ENCODE results near the gene CCL3.
"Not testable (repeated sequence)": the region's sequence is repeated elsewhere in the genome, so short reads cannot be mapped to it uniquely, and the experiment has no call there.

The CCL3 gene

DNA sequence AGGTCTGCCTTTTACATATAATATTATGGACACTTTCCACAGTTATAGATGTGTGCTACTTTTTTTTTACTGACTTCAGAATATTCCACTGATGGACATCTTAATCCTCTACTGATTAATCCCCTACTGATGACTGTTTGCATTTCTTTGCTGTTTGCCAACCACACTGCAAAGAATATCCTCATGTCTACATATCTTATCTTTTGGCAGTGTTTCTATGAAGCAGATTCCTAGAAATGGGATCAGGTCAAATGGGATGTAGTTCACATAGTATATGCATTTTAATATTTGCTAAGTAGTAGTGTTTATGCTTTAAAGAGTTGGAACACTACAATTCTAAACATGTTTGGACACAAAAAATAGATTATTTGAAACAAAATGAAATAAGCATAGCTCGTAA lies 3.2 kb downstream of the CCL3 start:
- 0 out of 2 replicates have a peak, but pooled peaks cover 2% of the 10 kb centered on the region for H3K36me3 ChIP-seq (ENCODE audit: low read length)
- no peak overlapping the region for H3K4me2 ChIP-seq (ENCODE audit: low read depth, low read length, poor library complexity, severe bottlenecking)
- no peak for TF ChIP-seq CTCF (IDR thresholded peaks at IDR 0.05; ENCODE audit: insufficient read depth, low read length, poor library complexity, severe bottlenecking)
- no peak for TF ChIP-seq EZH2phosphoT487 (conservative IDR thresholded peaks at IDR 0.05; ENCODE audit: low read length)
- no peaks in the 10 kb centered on the region for H3K9me2 ChIP-seq (replicated peaks; ENCODE audit: insufficient read depth, low read length)
- H3K79me2 ChIP-seq (ENCODE audit: insufficient read depth, low read length) = no peaks in the 10 kb centered on the region
- no peaks in the 10 kb centered on the region for H4K20me1 ChIP-seq (ENCODE audit: low read depth, low read length)
- H3K9me3 ChIP-seq (ENCODE audit: insufficient read depth, low read length) = no peaks in the 10 kb centered on the region
- H3K27ac ChIP-seq (ENCODE audit: low read depth, low read length) = no peak overlapping the region
- no peaks in the 10 kb centered on the region for H3K27me3 ChIP-seq (ENCODE audit: low read length)
- H2AFZ ChIP-seq (ENCODE audit: low read depth, low read length, severe bottlenecking) = no peak overlapping the region
- no peak overlapping the region for H3K4me3 ChIP-seq (ENCODE audit: insufficient read depth, low read length, poor library complexity, severe bottlenecking)
- peaks cover 12% of the 10 kb centered on the region for H3F3A ChIP-seq (ENCODE audit: insufficient read depth)
- no peak overlapping the region for H3K9ac ChIP-seq (ENCODE audit: low read length)

- Histone ChIP-seq H3K9me3 (ENCODE audit: insufficient read depth, low read length) (no peaks in the 10 kb centered on the region), H3K4me3 (ENCODE audit: insufficient read depth, low read length, poor library complexity, severe bottlenecking) (no peak overlapping the region), H3K9me2 (replicated peaks; ENCODE audit: insufficient read depth, low read length) (no peaks in the 10 kb centered on the region), H2AFZ (ENCODE audit: low read depth, low read length, severe bottlenecking) (no peak overlapping the region), H3K79me2 (ENCODE audit: insufficient read depth, low read length) (no peaks in the 10 kb centered on the region), H3K9ac (ENCODE audit: low read length) (no peak overlapping the region), H3K36me3 (ENCODE audit: low read length) (no peaks in the 10 kb centered on the region), H3K4me2 (ENCODE audit: low read depth, low read length, poor library complexity, severe bottlenecking) (no peak overlapping the region), H4K20me1 (ENCODE audit: low read depth, low read length) (no peaks in the 10 kb centered on the region), H3F3A (ENCODE audit: insufficient read depth) (peaks cover 12% of the 10 kb centered on the region), H3K27me3 (ENCODE audit: low read length) (no peaks in the 10 kb centered on the region), H3K27ac (ENCODE audit: low read depth, low read length) (no peak overlapping the region)
- TF ChIP-seq CTCF (IDR thresholded peaks at IDR 0.05; ENCODE audit: insufficient read depth, low read length, poor library complexity, severe bottlenecking) (no peak), EZH2phosphoT487 (conservative IDR thresholded peaks at IDR 0.05; ENCODE audit: low read length) (no peak)
Measured at GRCh38 chr17:36085765-36086164, 4.2 kb downstream of the CCL3 start.

GRCh38 chr17:36083691-36084090 lies 6.3 kb downstream of the CCL3 start:
- not testable (repeated sequence) for H2AFZ ChIP-seq (ENCODE audit: low read depth, low read length, severe bottlenecking); H3F3A ChIP-seq (ENCODE audit: insufficient read depth); H3K9me3 ChIP-seq (ENCODE audit: insufficient read depth, low read length); H3K9me2 ChIP-seq (replicated peaks; ENCODE audit: insufficient read depth, low read length); H3K27me3 ChIP-seq (ENCODE audit: low read length); H3K27ac ChIP-seq (ENCODE audit: low read depth, low read length); H3K4me2 ChIP-seq (ENCODE audit: low read depth, low read length, poor library complexity, severe bottlenecking); H3K9ac ChIP-seq (ENCODE audit: low read length); H3K4me3 ChIP-seq (ENCODE audit: insufficient read depth, low read length, poor library complexity, severe bottlenecking); H4K20me1 ChIP-seq (ENCODE audit: low read depth, low read length); H3K36me3 ChIP-seq (ENCODE audit: low read length); H3K79me2 ChIP-seq (ENCODE audit: insufficient read depth, low read length)

GRCh38 chr17:36082482-36083120 lies 7.3 kb downstream of the CCL3 start:
- H2AFZ ChIP-seq (ENCODE audit: low read depth, low read length, severe bottlenecking) = peak overlapping the region; percentile 37
- H3F3A ChIP-seq (ENCODE audit: insufficient read depth); H3K9me3 ChIP-seq (ENCODE audit: insufficient read depth, low read length); H3K27me3 ChIP-seq (ENCODE audit: low read length); H3K36me3 ChIP-seq (ENCODE audit: low read length); H3K9me2 ChIP-seq (replicated peaks; ENCODE audit: insufficient read depth, low read length); H3K79me2 ChIP-seq (ENCODE audit: insufficient read depth, low read length); H3K4me3 ChIP-seq (ENCODE audit: insufficient read depth, low read length, poor library complexity, severe bottlenecking); H3K9ac ChIP-seq (ENCODE audit: low read length); H4K20me1 ChIP-seq (ENCODE audit: low read depth, low read length); H3K27ac ChIP-seq (ENCODE audit: low read depth, low read length): not testable (repeated sequence)
- H3K4me2 ChIP-seq (ENCODE audit: low read depth, low read length, poor library complexity, severe bottlenecking) = peak overlapping the region; percentile 30

DNA sequence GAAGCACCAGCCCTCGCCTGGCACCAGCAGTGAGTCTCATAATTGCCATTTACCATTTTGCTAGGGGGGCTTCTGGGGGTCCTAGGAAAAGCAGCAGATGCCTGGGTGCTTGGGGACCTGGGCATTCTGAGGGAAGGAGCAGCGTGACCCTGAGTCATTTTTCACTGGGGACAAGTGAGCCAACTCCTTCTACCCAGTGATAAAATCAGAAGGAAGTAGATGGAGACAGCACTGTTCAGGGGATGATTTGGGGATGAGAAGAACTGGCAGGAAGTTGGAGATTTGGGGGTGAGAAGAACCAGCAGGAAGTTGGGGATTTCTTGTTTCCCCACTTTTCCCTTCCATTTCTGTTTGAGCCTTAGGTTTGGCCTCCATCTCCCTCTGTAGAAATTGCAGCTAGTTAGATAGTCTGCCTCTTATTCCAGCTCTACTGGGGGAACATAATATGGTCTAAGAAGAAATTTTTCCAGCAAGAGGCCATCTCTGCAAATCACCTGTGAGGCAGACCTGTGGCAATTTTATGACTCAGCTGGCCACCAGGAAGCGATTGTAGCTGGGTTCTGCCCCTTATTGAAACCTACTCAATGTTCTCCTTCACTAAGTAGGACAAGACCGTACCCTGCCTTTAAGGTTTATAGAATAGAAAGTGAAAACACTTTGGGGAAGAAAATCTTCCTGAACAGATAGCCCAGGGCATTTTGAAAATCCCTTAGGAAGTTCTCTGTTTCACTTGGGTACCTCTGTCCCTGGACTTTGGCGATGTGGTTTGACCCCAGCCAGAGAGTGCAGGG lies 8.1 kb downstream of the CCL3 start:
- H3K27ac ChIP-seq (ENCODE audit: low read depth, low read length) = not testable (repeated sequence)

More for the DNA sequence above, 8.1 kb downstream of the CCL3 start:
- H3K36me3 ChIP-seq (ENCODE audit: low read length); H3K79me2 ChIP-seq (ENCODE audit: insufficient read depth, low read length); H3K9me2 ChIP-seq (replicated peaks; ENCODE audit: insufficient read depth, low read length); H3F3A ChIP-seq (ENCODE audit: insufficient read depth); H4K20me1 ChIP-seq (ENCODE audit: low read depth, low read length); H3K4me2 ChIP-seq (ENCODE audit: low read depth, low read length, poor library complexity, severe bottlenecking); H3K9ac ChIP-seq (ENCODE audit: low read length); H3K9me3 ChIP-seq (ENCODE audit: insufficient read depth, low read length); H3K27me3 ChIP-seq (ENCODE audit: low read length); H3K4me3 ChIP-seq (ENCODE audit: insufficient read depth, low read length, poor library complexity, severe bottlenecking): not testable (repeated sequence)
- peak overlapping the region; percentile 37 for H2AFZ ChIP-seq (ENCODE audit: low read depth, low read length, severe bottlenecking)
